GM10248 (cell line): ENCODE measurements around the gene RAB39A.
A peak's percentile ranks its signal among the peaks of the same experiment; 100 is the strongest.
"Not testable (repeated sequence)": the region's sequence is repeated elsewhere in the genome, so short reads cannot be mapped to it uniquely, and the experiment has no call there.

Source experiments
- CTCF ChIA-PET: fragments of 300-600 bp; sonication (Branson Sonifier 250); formaldehyde crosslinking; extraction: SDS; loops from one replicate; lab custom pipeline; 2021; ENCODE audit warnings: antibody characterized with exemption; lab: Yijun Ruan, JAX
- POLR2A ChIA-PET: fragments of 350-650 bp; sonication (Branson Sonifier 250); formaldehyde crosslinking; extraction: SDS; loops from one replicate; lab custom pipeline; 2020; ENCODE audit warnings: antibody characterized with exemption; lab: Yijun Ruan, JAX
- DNase-seq: peaks from one replicate; pipeline ENCODE4 v3.0.0; 2012; ENCODE audit errors: extremely low spot score
- CTCF ChIP-seq: IDR thresholded peaks from 2 replicates; pipeline ENCODE4 v1.5.1; 2012; ENCODE audit warnings: mild to moderate bottlenecking, low read depth; ENCODE audit errors: extremely low read depth, missing control alignments, control extremely low read depth

Gene RAB39A

GRCh38 chr11:107928046-107928766 lies at the start of gene RAB39A:
Gene RAB39A (plus strand): TSS chr11:107928448. CDS start chr11:107928569, 121 bp downstream.
- CTCF ChIA-PET = interaction anchor here (1.8 to 3.1 kb wide), 2 partner anchors 11 kb away, joined by 9 to 24 read pairs; no protein-coding TSS in a partner anchor
- TF ChIP-seq CTCF = no peak
- peak; percentile 98 for DNase-seq
- POLR2A ChIA-PET = no interaction called here

- DNase-seq, POLR2A ChIA-PET: not testable (repeated sequence)
- CTCF ChIA-PET = interaction anchor here (0.7 to 1.0 kb wide), 2 partner anchors 17 to 35 kb away, joined by 3 read pairs; no protein-coding TSS in a partner anchor
Observed at GRCh38 chr11:107881471-107881870, 46.8 kb upstream of the RAB39A start.

- no peak for TF ChIP-seq CTCF
- CTCF ChIA-PET = interaction anchor here (0.7 to 1.0 kb wide), 2 partner anchors 18 to 35 kb away, joined by 3 read pairs; no protein-coding TSS in a partner anchor
- no peak for DNase-seq
- POLR2A ChIA-PET = no interaction called here
Observed at GRCh38 chr11:107882095-107882820, 46.0 kb upstream of the RAB39A start.

GRCh38 chr11:107898270-107898669 lies 30.0 kb upstream of the RAB39A start:
- peak; percentile 71 for TF ChIP-seq CTCF
- ChIA-PET POLR2A (no interaction called here), CTCF (interaction anchor here (0.8 to 3.6 kb wide), 19 partner anchors 9 to 357 kb away, joined by 3 to 29 read pairs (median 4); no protein-coding TSS in a partner anchor)
- DNase-seq = peak; percentile 43

- no peak for TF ChIP-seq CTCF
Observed at GRCh38 chr11:107908211-107908610, 20.0 kb upstream of the RAB39A start.

GRCh38 chr11:107912415-107912814 lies 15.8 kb upstream of the RAB39A start:
- DNase-seq, POLR2A ChIA-PET, CTCF ChIA-PET: not testable (repeated sequence)

More at GRCh38 chr11:107908211-107908610, 20.0 kb upstream of the RAB39A start:
- ChIA-PET POLR2A (no interaction called here), CTCF (interaction anchor here (1.1 to 2.3 kb wide), 2 partner anchors 9 to 10 kb away, joined by 4 to 8 read pairs; no protein-coding TSS in a partner anchor)
- DNase-seq = no peak

- ChIA-PET CTCF (interaction anchor here (0.7 to 1.9 kb wide), 4 partner anchors 10 to 84 kb away, joined by 3 to 4 read pairs (median 4); no protein-coding TSS in a partner anchor), POLR2A (no interaction called here)
- TF ChIP-seq CTCF = no peak
- no peak for DNase-seq
Observed at GRCh38 chr11:107915229-107915628, 13.0 kb upstream of the RAB39A start.
